GM20431 (cell line): ENCODE results near the gene CAMSAP3.

ENCODE experiments used
- in situ Hi-C: fragments of 300-500 bp; cut with MseI, MboI; formaldehyde crosslinking; loops from one replicate; pipeline ENCODE4 v1.15.0; 2020; ENCODE audit warnings: low sequenced_read_pairs; ENCODE audit not compliant: unreplicated experiment

The CAMSAP3 gene, protein sequence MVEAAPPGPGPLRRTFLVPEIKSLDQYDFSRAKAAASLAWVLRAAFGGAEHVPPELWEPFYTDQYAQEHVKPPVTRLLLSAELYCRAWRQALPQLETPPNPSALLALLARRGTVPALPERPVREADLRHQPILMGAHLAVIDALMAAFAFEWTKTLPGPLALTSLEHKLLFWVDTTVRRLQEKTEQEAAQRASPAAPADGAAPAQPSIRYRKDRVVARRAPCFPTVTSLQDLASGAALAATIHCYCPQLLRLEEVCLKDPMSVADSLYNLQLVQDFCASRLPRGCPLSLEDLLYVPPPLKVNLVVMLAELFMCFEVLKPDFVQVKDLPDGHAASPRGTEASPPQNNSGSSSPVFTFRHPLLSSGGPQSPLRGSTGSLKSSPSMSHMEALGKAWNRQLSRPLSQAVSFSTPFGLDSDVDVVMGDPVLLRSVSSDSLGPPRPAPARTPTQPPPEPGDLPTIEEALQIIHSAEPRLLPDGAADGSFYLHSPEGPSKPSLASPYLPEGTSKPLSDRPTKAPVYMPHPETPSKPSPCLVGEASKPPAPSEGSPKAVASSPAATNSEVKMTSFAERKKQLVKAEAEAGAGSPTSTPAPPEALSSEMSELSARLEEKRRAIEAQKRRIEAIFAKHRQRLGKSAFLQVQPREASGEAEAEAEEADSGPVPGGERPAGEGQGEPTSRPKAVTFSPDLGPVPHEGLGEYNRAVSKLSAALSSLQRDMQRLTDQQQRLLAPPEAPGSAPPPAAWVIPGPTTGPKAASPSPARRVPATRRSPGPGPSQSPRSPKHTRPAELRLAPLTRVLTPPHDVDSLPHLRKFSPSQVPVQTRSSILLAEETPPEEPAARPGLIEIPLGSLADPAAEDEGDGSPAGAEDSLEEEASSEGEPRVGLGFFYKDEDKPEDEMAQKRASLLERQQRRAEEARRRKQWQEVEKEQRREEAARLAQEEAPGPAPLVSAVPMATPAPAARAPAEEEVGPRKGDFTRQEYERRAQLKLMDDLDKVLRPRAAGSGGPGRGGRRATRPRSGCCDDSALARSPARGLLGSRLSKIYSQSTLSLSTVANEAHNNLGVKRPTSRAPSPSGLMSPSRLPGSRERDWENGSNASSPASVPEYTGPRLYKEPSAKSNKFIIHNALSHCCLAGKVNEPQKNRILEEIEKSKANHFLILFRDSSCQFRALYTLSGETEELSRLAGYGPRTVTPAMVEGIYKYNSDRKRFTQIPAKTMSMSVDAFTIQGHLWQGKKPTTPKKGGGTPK

DNA sequence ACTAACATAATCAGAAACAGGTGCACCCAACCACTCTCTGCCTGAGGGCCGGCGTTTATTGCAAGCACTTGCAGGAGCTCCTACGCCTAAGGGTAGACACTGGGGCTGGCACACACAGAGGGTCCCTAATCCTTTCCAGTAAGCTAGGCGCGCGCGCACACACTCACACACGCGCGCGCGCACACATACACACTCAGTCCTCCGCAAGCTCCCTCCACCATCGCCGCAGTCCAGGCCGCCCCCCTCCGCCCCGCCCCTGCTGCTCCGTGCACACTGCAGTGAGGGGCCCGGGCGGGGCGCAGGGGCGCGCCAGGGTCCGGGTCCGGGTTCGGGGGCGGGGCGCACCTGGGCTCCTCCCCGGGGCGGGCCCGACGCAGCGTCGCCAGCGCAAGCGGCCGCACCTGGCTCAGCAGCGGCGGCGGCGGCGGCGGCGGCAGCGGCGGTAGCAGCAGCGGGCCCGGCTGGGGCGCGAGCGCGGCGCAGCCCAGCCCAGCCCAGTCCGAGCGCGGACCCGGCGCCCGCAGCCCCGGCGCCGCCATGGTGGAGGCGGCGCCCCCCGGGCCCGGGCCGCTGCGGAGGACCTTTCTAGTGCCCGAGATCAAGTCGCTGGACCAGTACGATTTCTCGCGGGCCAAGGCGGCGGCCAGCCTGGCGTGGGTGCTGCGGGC is at the start of gene CAMSAP3:
TSS of gene CAMSAP3 (plus strand) at position 398 of the 668 bp plus-strand sequence. CDS start at position 538, 140 bp downstream.
- in situ Hi-C loops: no loop called here

DNA sequence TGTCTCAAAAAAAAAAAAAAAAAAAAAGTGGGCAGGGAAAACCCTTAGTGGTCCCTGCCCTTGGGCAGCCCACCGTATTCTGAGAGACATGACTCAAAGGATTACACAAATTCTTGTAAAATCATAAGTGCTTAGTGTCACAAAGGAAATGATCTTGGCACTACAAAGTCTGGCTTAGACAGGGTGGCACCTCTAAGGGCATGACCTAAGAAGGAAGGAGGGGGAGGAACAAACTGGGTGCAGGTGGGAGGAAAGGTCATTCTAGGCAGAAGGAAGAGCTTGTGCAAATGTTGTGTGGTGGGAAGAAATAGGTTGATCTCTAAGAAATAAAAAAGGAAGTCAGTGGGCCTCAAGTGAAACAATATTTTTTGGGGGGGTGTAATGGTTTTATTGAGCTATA is 49.8 kb upstream of the CAMSAP3 start:
- in situ Hi-C loops: no loop called here

DNA sequence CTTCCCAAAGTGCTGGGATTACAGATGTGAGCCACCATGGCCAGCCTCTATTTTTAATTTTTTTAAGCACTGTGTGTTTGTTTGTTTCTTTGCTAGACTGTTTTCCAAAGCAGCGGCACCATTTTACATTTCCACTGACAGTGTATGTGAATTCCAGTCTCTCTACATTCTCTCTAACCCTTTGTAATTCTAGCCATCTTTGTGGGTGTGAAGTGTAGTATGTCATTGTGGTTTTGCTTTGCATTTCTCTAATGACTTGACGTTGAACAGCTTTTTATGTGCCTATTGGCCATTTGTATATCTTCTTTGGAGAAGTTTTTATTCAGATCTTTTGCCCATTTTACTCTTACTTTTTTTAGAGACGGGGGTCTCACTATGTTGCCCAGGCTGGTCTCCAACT is 48.5 kb upstream of the CAMSAP3 start:
- in situ Hi-C loops: no loop called here

DNA sequence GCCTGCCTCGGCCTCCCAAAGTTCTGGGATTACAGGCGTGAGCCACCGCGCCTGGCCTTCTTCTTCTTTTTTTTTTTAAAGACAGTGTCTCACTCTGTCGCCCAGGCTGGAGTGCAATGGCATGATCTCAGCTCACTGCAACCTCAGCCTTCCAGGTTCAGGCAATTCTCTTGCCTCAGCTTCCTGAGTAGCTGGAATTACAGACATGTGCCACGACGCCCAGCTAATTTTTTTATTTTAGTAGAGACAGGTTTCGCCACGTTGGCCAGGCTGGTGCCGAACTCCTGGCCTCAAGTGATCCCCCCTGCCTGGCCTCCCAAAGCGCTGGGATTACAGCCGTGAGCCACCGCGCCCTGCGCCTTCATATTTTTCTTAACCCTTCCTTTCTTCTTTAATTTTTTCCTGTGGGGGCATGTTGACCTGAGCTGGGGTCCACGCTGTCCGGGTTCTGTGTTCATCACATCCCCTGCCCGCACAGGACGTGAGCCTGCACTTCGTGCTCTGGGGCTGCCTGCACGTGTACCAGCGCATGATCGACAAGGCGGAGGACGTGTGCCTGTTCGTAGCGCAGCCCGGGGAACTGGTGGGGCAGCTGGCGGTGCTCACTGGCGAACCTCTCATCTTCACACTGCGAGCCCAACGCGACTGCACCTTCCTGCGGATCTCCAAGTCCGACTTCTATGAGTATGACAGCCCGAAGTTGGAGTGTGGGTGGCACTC is 46.1 kb upstream of the CAMSAP3 start:
- in situ Hi-C loops: loop anchor here (25.0 kb wide), 1 partner anchor 263 kb away; no protein-coding TSS in a partner anchor

DNA sequence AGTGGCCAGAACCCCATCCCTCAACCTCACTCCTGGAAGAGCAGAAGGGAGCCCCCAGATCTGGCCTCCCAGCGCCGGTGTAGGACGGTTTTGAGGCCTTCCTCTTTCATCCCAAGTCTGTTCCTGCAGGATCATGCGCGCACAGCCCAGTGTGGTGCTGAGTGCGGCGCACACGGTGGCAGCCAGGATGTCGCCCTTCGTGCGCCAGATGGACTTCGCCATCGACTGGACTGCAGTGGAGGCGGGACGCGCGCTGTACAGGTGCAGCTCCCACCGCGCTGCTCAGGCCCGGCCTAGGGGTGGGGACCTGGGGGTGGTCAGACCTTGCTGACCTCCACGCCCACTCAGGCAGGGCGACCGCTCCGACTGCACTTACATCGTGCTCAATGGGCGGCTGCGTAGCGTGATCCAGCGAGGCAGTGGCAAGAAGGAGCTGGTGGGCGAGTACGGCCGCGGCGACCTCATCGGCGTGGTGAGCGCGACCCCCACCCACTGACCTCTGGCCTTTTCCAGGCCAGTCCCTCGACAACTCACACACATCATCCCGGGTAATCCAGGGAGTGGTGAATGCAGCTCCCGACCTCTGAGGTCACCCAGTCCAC is 45.4 kb upstream of the CAMSAP3 start:
- in situ Hi-C loops: loop anchor here (25.0 kb wide), 1 partner anchor 262 kb away; no protein-coding TSS in a partner anchor

DNA sequence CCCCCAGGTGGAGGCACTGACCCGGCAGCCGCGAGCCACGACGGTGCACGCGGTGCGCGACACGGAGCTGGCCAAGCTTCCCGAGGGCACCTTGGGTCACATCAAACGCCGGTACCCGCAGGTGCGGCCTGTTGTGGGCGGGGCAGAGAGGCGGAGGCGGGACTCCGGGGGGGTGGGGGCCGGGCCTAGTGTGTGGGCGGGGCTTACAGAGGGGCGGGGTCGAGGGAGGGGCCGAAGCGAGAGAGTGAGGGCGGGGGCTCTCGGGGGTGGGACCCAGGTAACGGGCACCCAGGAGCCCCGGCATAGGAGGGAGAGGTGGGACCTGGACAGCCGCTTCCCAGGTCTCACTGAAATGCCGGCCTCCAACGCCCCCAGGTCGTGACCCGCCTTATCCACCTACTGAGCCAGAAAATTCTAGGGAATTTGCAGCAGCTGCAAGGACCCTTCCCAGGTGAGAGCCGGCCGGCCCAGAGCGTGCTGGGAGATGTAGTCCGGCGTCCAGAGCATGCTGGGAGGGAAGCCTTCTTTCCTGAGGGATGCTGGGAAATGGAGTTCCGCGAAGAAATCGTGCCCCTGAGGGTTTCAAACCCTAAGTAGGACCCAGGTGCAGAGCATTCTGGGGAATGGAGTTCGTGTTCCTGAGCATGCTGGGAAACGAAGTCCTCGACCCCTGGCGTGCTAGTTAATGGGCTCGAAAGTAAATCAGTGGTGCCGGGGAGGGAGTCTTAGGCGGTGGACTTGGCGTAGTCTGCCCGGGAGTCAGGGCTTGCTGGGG is 44.5 kb upstream of the CAMSAP3 start:
- in situ Hi-C loops: loop anchor here (25.0 kb wide), 1 partner anchor 261 kb away; no protein-coding TSS in a partner anchor

DNA sequence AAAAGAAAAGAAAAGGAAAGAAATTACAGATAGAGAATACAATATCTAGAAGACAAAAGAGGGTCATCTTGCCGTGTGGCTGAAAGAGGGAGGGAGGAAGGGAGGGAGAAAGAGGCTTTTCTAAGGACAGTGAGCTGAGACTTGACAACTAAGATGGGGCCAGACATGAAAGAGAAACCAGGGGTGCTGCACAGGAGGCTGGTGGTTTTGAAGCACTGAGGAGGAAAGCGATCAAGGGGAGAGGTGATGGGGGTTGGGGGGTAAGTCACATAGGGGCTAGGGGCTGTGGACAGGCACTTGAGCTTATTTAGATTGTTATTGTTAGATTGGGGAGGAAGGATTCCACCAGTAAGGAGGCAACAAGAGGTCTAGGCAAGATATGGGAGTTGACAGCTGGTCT is 42.9 kb upstream of the CAMSAP3 start:
- in situ Hi-C loops: loop anchor here (25.0 kb wide), 1 partner anchor 260 kb away; no protein-coding TSS in a partner anchor

DNA sequence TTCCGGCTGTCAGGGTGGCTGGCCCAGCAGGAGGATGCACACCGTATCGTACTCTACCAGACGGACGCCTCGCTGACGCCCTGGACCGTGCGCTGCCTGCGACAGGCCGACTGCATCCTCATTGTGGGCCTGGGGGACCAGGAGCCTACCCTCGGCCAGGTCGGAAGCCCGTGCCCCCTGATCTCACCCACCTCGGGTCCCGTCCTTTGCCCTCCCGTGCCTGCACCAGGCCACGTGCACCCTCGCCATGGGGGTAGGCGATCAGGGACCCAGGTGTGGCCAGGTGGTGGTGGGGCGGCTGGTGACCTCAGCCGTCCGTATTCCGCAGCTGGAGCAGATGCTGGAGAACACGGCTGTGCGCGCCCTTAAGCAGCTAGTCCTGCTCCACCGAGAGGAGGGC is 41.1 kb upstream of the CAMSAP3 start:
- in situ Hi-C loops: loop anchor here (25.0 kb wide), 1 partner anchor 258 kb away; no protein-coding TSS in a partner anchor

DNA sequence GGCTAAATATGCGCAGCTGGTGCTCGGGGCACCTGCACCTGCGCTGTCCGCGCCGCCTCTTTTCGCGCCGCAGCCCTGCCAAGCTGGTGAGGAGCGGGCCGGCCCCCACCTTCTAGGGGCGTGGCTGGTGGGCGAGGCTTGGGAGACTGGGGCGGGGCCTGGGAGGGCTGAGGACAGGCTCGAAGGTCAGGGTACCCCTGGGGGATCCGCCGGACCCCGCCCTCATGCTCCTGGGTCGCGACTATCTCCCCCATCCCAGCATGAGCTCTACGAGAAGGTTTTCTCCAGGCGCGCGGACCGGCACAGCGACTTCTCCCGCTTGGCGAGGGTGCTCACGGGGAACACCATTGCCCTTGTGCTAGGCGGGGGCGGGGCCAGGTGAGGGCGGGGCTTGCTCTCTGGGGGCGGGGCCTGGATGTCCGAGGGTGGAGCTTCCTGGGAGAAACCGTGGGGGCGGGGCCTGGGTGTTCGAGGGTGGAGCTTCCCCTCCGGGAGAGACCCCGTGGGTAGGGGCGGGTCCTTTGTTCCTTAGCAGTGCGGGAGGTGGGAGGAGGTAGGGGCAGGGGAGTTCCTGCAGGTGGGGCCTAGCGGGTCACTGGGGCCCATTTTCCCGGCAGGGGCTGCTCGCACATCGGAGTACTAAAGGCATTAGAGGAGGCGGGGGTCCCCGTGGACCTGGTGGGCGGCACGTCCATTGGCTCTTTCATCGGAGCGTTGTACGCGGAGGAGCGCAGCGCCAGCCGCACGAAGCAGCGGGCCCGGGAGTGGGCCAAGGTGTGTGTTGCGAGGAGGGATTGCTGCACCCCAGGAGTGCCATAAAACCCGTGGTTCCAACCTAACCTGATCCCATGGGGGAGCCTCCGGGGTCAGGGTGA is 40.4 kb upstream of the CAMSAP3 start:
- in situ Hi-C loops: loop anchor here (25.0 kb wide), 1 partner anchor 257 kb away; no protein-coding TSS in a partner anchor

DNA sequence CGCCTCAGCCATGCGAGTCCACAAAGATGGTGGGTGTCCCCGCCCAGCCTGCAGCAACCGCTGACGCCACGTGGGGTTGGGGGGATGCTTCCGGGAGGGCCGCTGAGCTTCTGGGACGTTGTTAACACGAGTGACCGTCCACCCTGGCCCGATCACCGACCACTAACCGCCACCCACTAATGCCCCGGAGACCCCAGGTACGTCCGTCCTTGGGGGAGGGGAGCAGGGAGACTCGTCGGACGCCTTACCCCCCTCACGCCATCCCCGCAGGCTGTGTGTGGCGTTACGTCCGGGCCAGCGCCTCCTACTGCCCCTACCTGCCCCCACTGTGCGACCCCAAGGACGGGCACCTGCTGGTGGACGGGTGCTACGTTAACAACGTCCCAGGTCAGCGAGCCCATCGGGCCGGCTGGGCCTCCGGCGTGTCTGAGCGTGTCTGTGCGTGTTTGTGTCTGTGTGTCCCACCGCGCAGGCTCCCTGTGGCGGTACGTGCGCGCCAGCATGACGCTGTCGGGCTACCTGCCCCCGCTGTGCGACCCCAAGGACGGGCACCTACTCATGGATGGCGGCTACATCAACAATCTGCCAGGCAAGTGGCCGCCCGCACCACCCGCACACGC is 38.9 kb upstream of the CAMSAP3 start:
- in situ Hi-C loops: loop anchor here (25.0 kb wide), 1 partner anchor 255 kb away; no protein-coding TSS in a partner anchor

DNA sequence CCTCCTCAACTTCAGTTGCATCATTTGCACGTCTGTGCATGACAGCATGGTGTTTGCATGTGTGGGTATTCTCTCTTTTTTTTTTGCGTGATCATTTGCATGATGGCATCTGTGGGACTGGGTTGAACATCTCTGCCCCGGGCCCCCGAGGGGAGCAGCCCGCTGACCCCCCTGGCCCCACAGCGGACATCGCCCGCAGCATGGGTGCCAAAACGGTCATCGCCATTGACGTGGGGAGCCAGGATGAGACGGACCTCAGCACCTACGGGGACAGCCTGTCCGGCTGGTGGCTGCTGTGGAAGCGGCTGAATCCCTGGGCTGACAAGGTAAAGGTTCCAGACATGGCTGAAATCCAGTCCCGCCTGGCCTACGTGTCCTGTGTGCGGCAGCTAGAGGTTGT is 37.0 kb upstream of the CAMSAP3 start:
- in situ Hi-C loops: loop anchor here (25.0 kb wide), 1 partner anchor 254 kb away; no protein-coding TSS in a partner anchor

DNA sequence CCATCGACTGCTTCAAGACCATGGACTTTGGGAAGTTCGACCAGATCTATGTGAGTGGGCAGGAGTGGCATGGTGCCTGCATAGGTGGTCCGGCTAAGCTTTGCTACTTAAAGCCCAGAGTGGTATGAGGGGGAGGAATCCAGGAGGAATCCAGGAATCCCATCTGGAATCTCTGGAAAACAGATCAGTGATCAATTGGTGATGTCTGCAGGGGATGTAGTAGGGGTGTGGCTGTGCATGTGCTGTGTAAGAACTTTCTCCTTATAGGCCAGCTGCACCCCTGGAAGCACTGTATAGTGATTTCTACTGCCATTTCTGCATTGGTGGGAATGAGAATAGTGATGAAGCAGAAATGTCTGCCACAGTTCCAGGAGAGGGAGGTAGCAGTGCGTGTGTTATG is 36.6 kb upstream of the CAMSAP3 start:
- in situ Hi-C loops: loop anchor here (25.0 kb wide), 1 partner anchor 253 kb away; no protein-coding TSS in a partner anchor

DNA sequence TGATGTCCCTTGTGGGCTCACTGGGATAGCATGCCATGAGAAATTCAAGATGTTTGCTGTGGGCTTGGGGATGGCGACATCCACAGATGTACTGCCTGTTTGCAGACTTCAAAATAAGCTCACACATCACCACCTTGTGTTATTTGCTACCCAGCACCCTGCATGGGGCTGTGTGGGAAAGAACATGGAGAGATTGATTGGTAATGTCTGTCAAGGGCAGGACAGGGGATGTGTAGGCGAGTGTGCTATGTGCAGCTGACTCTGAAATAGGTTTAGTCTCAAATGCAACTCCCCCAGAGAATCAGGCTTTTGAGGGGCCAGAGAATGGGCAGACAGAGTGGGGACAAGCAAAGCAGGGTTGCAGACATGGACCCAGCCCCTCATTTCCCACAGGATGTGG is 35.4 kb upstream of the CAMSAP3 start:
- in situ Hi-C loops: loop anchor here (25.0 kb wide), 1 partner anchor 252 kb away; no protein-coding TSS in a partner anchor

DNA sequence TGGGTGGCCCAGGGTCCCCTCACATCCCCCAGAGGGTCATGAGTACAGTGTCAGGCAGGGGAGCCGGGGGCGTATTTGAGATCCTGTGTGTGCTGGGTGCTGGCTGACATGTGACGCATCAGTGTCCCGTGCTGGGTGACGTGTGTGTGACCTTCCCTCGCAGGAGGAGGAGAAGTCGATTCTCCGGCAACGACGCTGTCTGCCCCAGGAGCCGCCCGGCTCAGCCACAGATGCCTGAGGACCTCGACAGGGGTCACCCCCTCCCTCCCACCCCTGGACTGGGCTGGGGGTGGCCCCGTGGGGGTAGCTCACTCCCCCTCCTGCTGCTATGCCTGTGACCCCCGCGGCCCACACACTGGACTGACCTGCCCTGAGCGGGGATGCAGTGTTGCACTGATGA is 34.3 kb upstream of the CAMSAP3 start:
- in situ Hi-C loops: loop anchor here (25.0 kb wide), 1 partner anchor 251 kb away; no protein-coding TSS in a partner anchor

DNA sequence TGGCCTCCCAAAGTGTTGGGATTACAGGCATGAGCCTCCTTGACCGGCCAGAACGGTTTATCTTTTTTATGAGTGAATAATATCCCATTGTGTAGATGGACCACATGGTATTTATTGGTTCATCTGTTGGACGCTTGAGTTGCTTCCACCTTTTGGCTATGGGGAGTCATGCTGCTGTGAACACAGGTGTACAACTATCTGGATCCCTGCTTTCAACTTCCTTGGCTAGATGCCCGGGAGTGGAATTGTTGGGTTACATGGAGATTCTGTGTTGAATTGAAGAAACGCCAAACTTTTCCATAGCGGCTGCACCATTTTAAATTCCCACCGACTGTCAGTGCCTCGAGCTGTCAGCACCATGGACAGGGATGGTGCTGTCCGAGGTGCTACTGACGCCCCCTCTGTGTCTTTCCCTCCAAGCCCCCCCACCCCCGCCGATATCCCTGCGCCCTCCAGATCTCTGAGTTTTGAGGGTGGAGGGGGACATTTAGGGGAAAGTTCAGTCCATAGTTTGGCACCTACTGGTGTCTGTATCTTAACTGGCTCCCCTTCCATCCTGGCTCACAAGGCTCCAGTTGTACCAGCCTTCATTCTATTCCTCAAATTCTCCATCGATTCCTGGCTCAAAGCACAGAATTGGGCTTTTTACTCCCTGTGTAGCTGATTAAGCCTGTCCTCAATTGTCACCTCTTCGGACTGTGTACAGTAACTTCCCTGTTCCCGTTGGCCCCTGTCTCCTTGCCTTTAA is 32.8 kb upstream of the CAMSAP3 start:
- in situ Hi-C loops: loop anchor here (25.0 kb wide), 1 partner anchor 249 kb away; no protein-coding TSS in a partner anchor
